UCSD-AML1 (cell line): Measurements from ENCODE around the gene PAQR8.
A peak's percentile ranks its signal among the peaks of the same experiment; 100 is the strongest.
"Not testable (repeated sequence)": the region's sequence is repeated elsewhere in the genome, so short reads cannot be mapped to it uniquely, and the experiment has no call there.

Experiments used
- DNase-seq: peaks from one replicate; lab custom pipeline; 2025; ENCODE audit not compliant: unreplicated experiment; lab: John Stamatoyannopoulos, UW

PAQR8 gene

GRCh38 chr6:52375780-52376556, 14.0 kb downstream of the PAQR8 start:
- DNase-seq = no peak

GRCh38 chr6:52376763-52377162, 14.8 kb downstream of the PAQR8 start:
- no peak for DNase-seq

- no peak for DNase-seq
Measured at GRCh38 chr6:52377538-52378221, 15.7 kb downstream of the PAQR8 start.

- no peak for DNase-seq
Measured at GRCh38 chr6:52381249-52381648, 19.3 kb downstream of the PAQR8 start.

- DNase-seq = no peak
Measured at GRCh38 chr6:52384145-52384766, 22.3 kb downstream of the PAQR8 start.

GRCh38 chr6:52385074-52385473, 23.1 kb downstream of the PAQR8 start:
- DNase-seq = no peak

GRCh38 chr6:52388119-52388518, 26.2 kb downstream of the PAQR8 start:
- not testable (repeated sequence) for DNase-seq

GRCh38 chr6:52388790-52389189, 26.8 kb downstream of the PAQR8 start:
- DNase-seq = no peak

- DNase-seq = no peak
Measured at GRCh38 chr6:52389264-52389625, 27.3 kb downstream of the PAQR8 start.

- peak; percentile 26 for DNase-seq
Measured at GRCh38 chr6:52389626-52390360, 27.8 kb downstream of the PAQR8 start.

GRCh38 chr6:52390361-52390727, 28.4 kb downstream of the PAQR8 start:
- DNase-seq = no peak

GRCh38 chr6:52391599-52391998, 29.6 kb downstream of the PAQR8 start:
- DNase-seq = no peak

GRCh38 chr6:52392944-52393343, 31.0 kb downstream of the PAQR8 start:
- no peak for DNase-seq

- no peak for DNase-seq
Measured at GRCh38 chr6:52393780-52394179, 31.8 kb downstream of the PAQR8 start.

GRCh38 chr6:52394251-52394666, 32.3 kb downstream of the PAQR8 start:
- DNase-seq = no peak

- DNase-seq = no peak
Measured at GRCh38 chr6:52395969-52396368, 34.0 kb downstream of the PAQR8 start.

GRCh38 chr6:52399511-52400312, 37.8 kb downstream of the PAQR8 start:
- DNase-seq = peak; percentile 18

GRCh38 chr6:52400313-52401041, 38.5 kb downstream of the PAQR8 start:
- DNase-seq = no peak

GRCh38 chr6:52403086-52403485, 41.1 kb downstream of the PAQR8 start:
- DNase-seq = no peak

- no peak for DNase-seq
Measured at GRCh38 chr6:52403627-52404026, 41.7 kb downstream of the PAQR8 start.
